HL-60/S4 (cell line): ENCODE data around the gene CEACAM16.

Experiments
- in situ Hi-C: fragments of 300-500 bp; cut with MboI; formaldehyde crosslinking; loops from 2 replicates; pipeline ENCODE4 v1.14.3; 2022; ENCODE audit warnings: low sequenced_read_pairs

The CEACAM16 gene

DNA sequence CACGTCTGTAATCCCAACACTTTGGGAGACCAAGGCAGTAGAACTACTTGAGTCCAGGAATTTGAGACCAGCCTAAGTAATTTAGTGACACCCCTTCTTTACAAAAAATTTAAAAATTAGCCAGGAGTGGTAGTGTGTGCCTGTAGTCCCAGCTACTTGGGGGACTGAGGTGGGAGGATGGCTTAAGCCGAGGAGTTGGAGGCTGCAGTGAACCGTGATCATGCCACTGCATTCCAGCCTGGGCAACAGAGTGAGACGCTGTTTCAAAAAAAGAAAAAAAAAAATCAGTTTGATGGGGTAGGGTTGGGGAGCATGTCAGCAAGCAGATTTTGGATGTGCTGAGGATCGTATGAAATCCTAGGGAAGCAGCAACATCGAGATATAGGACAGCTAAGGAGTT, 23.4 kb upstream of the CEACAM16 start:
- in situ Hi-C loops: no loop called here

DNA sequence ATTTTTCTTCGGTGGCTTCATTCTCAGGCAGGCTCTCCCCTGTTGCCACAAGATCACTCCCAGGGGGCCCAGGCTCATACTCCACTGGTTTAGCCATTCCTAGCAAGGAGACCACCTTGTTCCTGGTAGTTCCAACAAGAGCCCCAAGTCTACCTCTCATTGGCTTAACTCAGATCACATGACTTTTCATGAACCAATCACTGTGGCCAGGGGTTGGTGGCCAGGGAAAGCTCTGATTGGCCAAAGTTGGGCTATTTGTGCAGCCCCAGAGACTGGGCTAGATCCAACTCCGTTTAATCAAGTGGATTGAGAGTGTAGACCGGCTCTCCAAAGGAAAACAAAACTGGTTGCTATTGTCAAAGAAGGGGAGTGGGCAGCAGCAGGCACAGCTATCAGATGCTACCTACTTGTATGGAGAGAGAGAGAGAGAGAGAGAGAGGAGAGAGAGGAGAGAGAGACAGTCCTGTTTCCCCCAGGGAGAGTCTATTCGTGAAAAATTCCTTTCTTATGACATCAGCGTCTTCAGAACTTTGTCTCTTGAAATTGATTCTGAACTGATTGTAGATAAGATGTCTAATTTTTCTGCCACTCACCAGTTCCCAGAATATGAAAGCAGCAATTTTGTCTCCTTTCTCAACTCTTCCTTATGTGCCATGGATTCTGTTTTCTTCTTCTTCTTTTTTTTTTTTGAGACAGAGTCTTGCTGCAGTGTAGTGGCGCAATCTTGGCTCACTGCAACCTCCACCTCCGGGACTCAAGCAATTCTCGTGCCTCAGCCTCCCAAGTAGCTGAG, 21.7 kb upstream of the CEACAM16 start:
- in situ Hi-C loops: no loop called here

DNA sequence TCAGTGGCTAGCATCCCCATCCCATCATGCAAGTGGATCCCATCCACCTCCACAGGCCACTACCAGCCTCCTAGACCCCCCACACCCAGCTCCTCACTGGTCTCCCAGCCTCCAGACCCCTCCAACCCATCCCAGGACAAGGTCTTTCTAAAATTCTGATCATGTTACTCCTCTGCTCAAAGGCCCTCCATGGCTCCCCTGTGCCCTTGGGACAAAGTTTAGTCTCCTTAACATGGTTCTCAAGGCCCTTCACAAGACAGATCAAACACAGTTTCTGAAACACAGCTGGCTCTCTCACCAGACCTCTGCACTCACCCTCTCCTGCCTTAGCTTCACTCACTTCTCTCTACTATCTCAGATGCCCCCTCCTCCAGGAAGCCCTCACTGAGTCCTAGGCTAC, 18.4 kb upstream of the CEACAM16 start:
- in situ Hi-C loops: loop anchor here (10.0 kb wide), 1 partner anchor 94 kb away; the partner anchor contains the start of gene CBLC

DNA sequence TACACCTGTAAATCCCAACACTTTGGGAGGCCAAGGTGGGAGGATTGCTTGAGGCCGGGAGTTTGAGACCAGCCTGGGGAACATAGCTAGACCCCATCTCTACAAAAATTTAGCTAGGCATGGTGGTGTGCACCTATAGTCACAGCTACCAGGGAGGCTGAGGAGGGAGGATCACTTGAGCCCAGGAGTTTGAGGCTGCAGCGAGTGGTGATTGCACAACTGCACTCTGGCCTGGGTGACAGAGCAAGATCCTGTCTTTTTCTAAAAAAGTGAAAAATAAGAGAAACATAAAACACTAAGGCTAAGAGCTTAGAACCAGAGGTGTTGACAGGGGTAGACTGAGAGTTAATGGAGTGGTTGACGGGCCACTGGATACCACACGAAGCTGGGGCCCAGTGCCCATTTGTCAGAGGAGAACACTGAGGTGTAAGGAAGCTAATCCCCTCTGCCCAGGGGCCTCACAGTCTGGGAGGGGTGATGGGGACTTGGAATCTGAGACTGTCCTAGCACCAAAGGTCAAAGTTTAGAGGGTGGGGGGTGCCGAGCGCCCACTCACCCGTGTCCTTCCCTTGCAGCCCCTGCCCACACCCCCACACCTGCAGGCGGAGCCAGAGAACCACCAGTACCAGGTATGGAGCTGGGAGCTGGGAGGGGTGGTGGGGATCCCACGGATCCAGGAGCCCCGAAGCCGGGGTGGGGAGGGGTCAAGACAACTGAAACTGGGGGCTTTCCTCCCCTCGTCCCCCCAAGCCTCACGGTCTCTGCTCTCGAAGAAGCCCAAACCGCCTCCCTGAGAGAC, 16.8 kb upstream of the CEACAM16 start:
- in situ Hi-C loops: loop anchor here (10.0 kb wide), 1 partner anchor 93 kb away; the partner anchor contains the start of gene CBLC

DNA sequence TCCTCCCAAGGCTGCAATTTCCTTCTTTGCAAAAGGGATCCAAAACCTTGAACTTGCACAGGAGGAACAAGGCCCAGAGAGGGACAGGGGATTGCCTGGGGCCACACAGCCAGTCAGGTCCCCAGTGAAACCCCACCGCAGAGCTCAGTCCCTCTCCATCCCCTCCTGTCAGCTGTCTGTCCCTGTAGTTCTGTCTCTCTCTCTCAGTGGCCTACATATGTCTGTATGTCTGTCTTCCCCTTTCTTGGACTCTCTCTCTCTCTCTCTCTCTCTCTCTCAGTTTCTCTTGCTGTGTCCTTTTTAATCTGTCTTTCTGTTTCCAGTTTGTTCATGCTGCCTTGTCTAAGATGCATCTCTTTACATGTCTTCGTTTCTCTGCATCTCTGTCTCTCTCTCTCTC, 16.1 kb upstream of the CEACAM16 start:
- in situ Hi-C loops: loop anchor here (10.0 kb wide), 1 partner anchor 92 kb away; the partner anchor contains the start of gene CBLC

DNA sequence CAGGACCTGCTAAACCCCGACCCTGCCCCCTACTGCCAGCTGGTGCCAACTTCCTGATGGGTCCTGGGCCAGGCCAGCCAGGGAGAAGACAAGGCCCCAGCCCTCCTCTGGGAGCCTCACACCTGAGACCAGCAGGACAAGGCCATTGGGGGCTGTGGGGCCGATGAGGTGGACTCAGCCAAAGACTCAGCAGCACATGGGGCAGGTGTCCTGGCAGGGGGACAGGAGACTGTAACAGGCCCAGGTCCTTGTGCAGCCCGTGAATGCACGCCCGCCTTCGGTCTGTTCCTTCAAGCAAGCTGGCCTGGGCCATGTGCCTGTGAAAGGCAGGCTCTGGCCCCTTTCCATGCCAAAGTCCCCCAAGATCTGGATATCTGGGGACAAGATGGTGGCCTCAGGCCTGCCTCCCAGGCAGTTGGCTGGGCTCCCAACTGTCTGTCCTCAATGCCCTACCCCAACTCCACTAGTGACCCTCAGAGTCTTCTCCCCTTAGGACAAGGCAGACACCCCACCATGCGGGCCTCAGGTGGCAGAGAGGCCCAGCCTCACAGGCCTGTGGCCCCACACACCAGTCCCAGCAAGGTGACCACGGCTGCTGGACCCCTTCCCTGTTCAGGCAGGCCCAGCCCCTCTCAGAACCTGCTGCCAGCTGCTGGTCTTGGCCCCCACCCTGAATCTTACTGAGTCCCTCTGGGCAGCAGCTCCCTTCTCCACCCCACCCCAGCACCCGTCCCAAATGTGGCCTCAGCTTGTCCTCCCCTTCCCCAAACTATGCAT, 15.3 kb upstream of the CEACAM16 start:
- in situ Hi-C loops: loop anchor here (10.0 kb wide), 1 partner anchor 91 kb away; the partner anchor contains the start of gene CBLC

DNA sequence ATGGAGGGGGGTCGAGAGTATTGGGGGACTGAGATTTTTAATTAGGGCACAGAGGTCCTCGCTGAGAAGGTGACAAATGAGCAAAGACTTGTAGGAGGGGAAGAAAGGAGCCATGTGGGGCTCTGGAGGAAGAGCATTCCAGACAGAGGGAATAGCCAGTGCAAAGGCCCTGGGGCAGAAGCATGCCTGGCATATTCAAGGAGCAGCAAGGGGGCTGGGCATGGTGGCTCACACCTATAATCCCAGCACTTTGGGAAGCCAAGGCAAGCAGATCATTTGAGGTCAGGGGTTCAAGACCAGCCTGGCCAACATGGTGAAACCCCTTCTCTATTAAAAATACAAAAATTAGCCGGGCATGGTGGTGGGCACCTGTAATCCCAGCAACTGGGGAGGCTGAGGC, 14.6 kb upstream of the CEACAM16 start:
- in situ Hi-C loops: loop anchor here (10.0 kb wide), 1 partner anchor 90 kb away; the partner anchor contains the start of gene CBLC

DNA sequence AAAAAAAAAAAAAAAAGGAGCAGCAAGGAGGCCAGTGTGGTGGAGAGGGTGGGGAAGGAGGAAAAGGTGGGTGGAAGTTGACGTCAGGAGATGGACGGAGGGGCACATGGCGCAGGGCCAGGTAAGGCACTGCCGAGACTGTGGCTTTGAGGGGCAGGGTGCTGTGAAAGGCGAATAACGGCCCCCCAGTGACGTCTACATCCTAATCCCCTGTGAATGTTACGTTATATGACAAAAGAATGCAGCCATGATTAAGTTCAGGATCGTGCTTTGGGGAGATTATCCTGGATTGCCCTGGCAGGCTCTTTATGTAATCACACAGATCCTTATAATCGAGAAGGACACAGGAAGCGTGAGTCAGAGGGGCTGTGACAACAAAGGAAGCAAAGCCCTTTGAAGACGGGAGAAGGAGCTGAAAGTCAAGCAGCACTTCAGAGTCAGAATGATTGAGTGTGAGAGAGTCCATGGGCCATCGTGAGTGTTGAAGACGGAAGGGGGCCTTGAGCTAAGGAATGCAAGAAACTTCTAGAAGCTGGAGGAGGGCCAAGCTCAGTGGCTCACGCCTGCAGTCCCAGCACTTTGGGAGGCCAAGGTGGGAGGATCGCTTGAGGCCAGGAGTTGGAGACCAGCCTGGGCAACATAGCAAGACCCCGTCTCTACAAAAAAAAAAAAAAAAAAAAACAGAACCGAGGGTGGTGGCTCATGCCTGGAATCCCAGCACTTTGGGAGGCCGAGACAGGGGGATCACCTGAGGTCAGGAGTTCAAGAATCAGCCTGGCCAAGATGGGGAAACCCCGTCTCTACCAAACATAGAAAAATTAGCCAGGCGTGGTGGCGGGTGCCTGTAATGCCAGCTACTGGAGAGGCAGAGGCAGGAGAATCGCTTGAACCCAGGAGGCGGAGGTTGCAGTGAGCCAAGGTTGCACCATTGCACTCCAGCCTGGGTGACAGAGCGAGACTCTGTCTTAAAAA, 13.8 kb upstream of the CEACAM16 start:
- in situ Hi-C loops: loop anchor here (10.0 kb wide), 1 partner anchor 90 kb away; the partner anchor contains the start of gene CBLC

DNA sequence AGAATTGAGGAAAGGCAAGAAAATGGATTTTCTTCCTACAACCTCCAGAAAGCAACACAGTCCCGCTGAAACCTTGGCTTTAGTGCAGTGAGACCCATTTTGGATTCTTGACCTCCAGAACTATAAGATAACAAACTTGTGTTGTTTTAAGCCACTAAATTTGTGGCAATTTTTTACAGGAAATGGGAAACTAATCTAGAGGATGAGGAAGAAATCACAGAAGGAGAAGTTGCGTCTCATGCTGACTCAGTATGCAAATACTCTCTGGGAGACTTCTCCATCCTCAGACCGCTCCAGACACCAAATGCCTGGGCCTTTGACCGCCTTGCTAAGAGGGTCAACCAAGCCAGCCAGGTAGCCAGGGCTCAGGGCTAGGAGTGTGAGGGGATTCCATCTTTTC, 13.1 kb upstream of the CEACAM16 start:
- in situ Hi-C loops: loop anchor here (10.0 kb wide), 1 partner anchor 89 kb away; the partner anchor contains the start of gene CBLC

DNA sequence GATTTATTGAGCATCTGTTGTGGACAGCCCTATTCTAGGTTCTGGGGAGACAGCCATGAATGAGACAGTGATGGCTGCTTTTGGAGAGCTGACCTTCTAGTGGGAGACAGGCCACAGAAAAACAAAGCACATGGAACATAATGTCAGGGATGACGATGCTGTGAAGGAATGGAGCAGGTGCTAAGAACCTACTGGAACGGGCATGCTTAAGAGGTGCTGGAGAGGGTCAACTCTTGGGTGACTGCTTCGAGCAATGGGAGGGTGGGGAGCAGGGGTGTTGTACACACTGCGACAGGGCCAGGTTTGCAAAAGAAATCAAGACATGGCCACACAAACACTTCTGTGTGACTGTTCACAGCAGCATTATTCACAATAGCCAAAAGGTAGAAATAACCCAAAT, 12.1 kb upstream of the CEACAM16 start:
- in situ Hi-C loops: loop anchor here (10.0 kb wide), 1 partner anchor 88 kb away; the partner anchor contains the start of gene CBLC

DNA sequence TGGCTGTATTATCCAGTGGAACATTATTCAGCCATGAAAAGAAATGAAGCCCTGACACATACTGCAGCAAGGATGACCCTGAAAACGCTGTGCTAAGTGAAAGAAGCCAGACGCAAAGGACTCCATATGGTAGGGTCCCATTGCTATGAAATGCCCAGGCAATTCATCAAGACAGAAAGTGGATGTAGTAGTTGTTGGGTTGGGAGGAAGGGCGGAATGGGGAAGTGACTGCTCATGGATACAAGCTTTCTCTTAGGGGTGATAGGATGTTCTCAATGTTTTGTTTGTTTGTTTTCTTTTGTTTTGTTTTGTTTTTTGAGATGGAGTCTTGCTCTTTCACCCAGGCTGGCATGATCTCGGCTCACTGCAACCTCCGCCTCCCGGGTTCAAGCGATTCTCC, 11.1 kb upstream of the CEACAM16 start:
- in situ Hi-C loops: loop anchor here (10.0 kb wide), 1 partner anchor 87 kb away; the partner anchor contains the start of gene CBLC

DNA sequence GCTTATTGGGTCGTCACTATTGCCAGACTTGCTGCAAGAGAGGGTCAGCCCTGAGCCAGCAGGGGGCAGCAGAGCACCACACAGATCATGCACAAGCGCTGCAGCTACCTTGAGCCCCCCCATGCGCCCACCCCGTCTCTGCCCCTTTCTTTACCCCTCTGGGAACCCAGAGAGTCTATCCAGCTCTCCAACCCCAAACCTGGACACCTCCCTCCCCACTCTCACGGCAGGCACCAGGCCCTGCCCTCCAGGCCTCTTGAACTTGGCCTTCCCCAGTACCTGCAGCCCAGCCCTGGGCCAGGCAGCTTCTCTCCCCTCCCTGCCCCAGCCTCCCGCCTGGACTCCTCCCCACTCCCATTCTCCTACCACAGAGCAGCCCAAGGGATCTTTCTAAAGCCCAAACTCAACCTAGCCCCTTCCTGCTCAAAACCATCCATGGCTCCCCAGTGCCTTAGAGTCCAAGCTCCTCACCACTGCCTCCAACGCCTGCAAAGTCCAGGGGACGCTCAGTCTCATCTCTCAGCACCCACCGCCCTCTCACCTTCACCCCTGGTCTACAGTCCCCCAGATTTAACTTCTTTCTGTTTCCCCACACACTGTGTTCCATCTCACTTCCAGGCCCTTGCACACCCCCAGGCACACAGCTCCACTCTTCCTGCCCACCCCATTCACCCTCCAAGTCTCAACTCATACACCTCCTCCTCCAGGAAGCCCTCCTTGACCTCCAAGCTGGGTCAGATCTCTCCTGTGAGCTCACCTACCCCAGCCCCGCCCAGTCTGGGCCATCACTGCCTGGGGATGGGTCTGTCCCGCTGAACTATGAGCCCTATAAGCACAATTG, 9.4 kb upstream of the CEACAM16 start:
- in situ Hi-C loops: loop anchor here (10.0 kb wide), 2 partner anchors 85 to 155 kb away; partner anchors contain the start of genes CBLC and NECTIN2

DNA sequence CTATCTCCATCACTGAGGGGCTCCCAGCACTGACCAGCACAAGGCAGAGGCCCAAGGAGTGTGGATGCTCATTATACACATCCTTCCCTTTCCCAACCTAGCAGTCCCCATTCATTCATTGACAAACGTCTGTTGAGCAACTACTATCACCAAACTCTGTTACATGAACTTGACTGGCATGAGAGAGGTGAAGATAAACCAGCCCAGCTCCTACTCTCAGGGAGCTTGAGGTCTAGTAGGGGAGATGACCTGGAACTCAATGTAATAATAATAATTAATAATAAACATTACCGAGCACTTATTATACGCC, 8.9 kb upstream of the CEACAM16 start:
- in situ Hi-C loops: loop anchor here (10.0 kb wide), 1 partner anchor 155 kb away; the partner anchor contains the start of gene NECTIN2

DNA sequence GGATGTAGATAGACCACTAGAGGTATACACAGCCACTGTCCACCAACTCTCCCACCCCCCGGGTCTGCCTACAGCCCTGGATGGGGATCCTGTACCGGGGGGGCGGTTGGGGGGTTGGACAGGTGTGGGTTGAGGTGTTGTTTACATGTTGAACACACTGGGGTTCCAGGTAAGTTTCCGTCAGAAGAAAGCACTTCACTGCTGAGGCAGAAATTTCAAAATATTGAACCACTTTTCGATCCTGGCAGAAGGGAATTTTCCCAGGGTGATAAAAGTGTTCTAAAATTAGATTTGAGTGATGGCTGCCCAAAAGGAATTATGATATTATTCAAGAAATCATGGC, 6.6 kb upstream of the CEACAM16 start:
- in situ Hi-C loops: loop anchor here (10.0 kb wide), 1 partner anchor 152 kb away; the partner anchor contains the start of gene NECTIN2

DNA sequence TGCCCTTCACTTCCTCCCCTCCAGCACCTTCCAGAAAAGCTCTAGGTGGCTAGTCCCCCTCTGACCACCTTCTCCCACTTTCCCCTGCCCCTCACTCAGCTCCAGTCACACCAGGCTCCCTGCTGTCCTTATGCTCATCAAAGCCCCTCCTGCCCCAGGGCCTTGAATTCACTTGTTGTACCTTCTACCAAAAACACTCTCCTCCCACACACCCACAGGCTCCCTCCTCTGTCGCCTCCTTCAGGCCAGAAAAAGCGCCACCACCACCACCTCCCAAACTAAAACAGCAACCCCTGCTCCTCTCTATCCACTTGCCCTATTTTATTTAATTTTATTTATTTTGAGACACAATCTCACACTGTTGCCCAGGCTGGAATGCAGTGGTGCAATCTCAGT, 4.8 kb upstream of the CEACAM16 start:
- in situ Hi-C loops: loop anchor here (10.0 kb wide), 1 partner anchor 151 kb away; the partner anchor contains the start of gene NECTIN2

DNA sequence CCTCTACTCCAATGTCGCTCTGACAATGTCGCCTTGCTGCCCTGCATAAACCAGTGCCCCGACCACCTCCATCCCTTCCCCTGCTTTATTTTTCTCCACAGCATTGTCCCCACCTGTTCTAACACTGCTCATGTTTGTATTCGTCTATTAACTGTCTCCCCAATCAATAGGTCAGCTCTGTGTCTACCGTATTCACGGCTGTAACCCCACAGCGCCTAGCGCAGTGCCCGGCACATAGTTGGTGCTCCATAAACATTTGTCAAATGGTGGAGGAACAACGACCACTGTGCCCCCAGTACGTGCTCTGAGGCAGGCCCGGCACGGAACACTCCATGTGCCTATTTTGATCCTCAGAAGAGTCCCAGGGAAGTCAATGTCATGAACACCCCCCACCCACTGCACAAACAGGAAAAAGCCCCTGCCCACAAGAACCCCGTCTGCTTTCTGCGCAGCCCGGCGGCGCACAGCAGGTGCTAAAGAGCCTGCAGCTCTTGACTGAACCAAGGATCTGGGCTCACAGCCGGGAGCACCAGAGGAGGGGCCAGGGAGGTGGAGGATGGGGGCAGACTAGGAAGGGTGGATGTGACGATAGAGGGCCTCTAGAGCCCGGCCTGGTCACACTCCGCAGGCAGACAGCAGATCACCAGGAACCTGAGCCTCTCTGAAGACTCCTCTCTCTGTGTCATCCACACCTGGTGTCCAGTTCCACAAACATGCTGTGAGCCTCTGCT, 1.8 kb upstream of the CEACAM16 start:
- in situ Hi-C loops: loop anchor here (10.0 kb wide), 1 partner anchor 148 kb away; the partner anchor contains the start of gene NECTIN2

DNA sequence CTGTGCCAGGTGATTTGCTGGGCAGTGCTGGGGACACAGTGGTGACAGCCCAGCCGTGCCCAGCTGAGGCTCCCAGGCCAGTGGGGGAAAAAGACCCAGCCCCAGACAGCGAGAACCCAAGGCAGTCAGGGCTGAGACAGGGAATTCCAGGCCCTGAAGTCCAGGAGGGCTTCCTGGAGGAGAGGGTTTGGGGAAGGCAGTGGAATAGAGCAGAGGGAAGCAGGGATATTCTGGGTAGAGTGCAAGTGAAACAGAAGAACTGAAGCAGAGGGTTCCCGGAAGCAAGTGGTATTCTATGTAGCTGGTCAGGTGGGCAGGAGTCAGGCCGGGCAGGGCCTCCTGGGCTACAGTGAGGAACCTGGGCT, 1.3 kb upstream of the CEACAM16 start:
- in situ Hi-C loops: loop anchor here (10.0 kb wide), 1 partner anchor 147 kb away; the partner anchor contains the start of gene NECTIN2

DNA sequence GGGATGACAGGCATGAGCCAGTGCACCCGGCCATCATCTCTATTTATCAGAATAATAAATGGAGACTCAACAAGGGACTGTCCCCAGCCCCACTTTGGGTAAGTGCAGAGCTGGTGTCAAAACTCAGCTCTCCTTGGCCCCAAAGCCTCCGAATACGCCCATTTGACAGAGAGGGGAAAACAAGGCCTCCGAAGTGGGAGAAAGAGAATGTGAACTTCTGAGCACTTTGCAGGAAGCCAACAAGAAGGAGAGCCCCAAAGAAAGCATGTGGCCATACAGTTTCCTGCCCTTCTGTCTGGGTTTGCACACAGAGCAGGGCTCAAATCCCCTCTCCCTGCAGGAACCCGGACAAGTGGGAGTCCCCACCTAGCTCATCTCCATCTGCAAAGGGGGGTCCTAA, 1.6 kb downstream of the CEACAM16 start:
- in situ Hi-C loops: no loop called here
